Measurements from ENCODE around the gene ASF1B.

ASF1B gene

GRCh38 chr19:14145381-14145780 is 9.0 kb upstream of the ASF1B start:
- TF ChIP-seq ZFX (IDR thresholded peaks at IDR 0.05) (no peak), CTCF (conservative IDR thresholded peaks at IDR 0.05) (no peak)

GRCh38 chr19:14142262-14143190 is 6.1 kb upstream of the ASF1B start:
- H3K27ac ChIP-seq, result no peak overlapping the region
- TF ChIP-seq ZFX (IDR thresholded peaks at IDR 0.05) (no peak), CTCF (conservative IDR thresholded peaks at IDR 0.05) (no peak)

More at GRCh38 chr19:14145381-14145780, 9.0 kb upstream of the ASF1B start:
- no peak overlapping the region for H3K27ac ChIP-seq

- no peak overlapping the region for H3K27ac ChIP-seq
- TF ChIP-seq CTCF (conservative IDR thresholded peaks at IDR 0.05) (no peak), ZFX (IDR thresholded peaks at IDR 0.05) (no peak)
Measured at GRCh38 chr19:14141041-14141440, 4.7 kb upstream of the ASF1B start.

GRCh38 chr19:14139944-14140343 is 3.6 kb upstream of the ASF1B start:
- no peak overlapping the region for H3K27ac ChIP-seq
- TF ChIP-seq CTCF (conservative IDR thresholded peaks at IDR 0.05) (no peak), ZFX (IDR thresholded peaks at IDR 0.05) (no peak)

GRCh38 chr19:14138576-14139265 is 2.3 kb upstream of the ASF1B start:
- TF ChIP-seq ZFX (IDR thresholded peaks at IDR 0.05), result no peak
- no peak for TF ChIP-seq CTCF (conservative IDR thresholded peaks at IDR 0.05)
- no peak overlapping the region for H3K27ac ChIP-seq

- peak overlapping the region; percentile 84 for H3K27ac ChIP-seq
- TF ChIP-seq ZFX (IDR thresholded peaks at IDR 0.05), result peak; percentile 30; the same call in 1 of the 2 replicates
- no peak for TF ChIP-seq CTCF (conservative IDR thresholded peaks at IDR 0.05)
Measured at GRCh38 chr19:14135985-14136508, 342 bp downstream of the ASF1B start.

- peak overlapping the region; percentile 84 for H3K27ac ChIP-seq
- TF ChIP-seq ZFX (IDR thresholded peaks at IDR 0.05) (no peak), CTCF (conservative IDR thresholded peaks at IDR 0.05) (no peak)
Measured at GRCh38 chr19:14135355-14135754, 1.0 kb downstream of the ASF1B start.
